Osteoblast (primary cell): Measurements from ENCODE around the gene PCDH12. TPM values are rescaled to one million over a fixed set of nuclear protein-coding genes. Genes with fewer than 3 reads are reported as not detected.

Source experiments
- DNase-seq: peaks from one replicate; pipeline ENCODE4 v3.0.0; 2011; ENCODE audit warnings: low spot score, mixed read lengths; ENCODE audit not compliant: insufficient read length; ENCODE audit errors: missing footprints
- H2AFZ ChIP-seq: 2 replicates; pipeline ENCODE4 v1.6.0; 2011; ENCODE audit warnings: mild to moderate bottlenecking, low read length
- H3K27ac ChIP-seq: 2 replicates; pipeline ENCODE4 v1.5.1; 2011; ENCODE audit warnings: mild to moderate bottlenecking, low read depth, low read length, moderate library complexity
- H3K27me3 ChIP-seq: 2 replicates; pipeline ENCODE4 v1.6.0; 2012; ENCODE audit warnings: mild to moderate bottlenecking, control low read depth, inconsistent platforms, low read length, moderate library complexity; ENCODE audit not compliant: insufficient read depth
- H3K36me3 ChIP-seq: 2 replicates; pipeline ENCODE4 v1.5.1; 2011; ENCODE audit warnings: mild to moderate bottlenecking, low read length, control low read depth, moderate library complexity; ENCODE audit not compliant: insufficient read depth
- H3K4me1 ChIP-seq: 2 replicates; pipeline ENCODE4 v1.5.1; 2011; ENCODE audit warnings: mild to moderate bottlenecking, low read length, control low read depth, moderate library complexity; ENCODE audit not compliant: insufficient read depth
- H3K4me2 ChIP-seq: 2 replicates; pipeline ENCODE4 v1.6.0; 2011; ENCODE audit warnings: mild to moderate bottlenecking, low read length; ENCODE audit not compliant: insufficient read depth
- H3K4me3 ChIP-seq: fragments of 200-600 bp; sonication (generic); 3 replicates; pipeline ENCODE4 v1.5.1; 2012; ENCODE audit warnings: mild to moderate bottlenecking, low read length, inconsistent platforms; ENCODE audit not compliant: insufficient read depth
- H3K79me2 ChIP-seq: 2 replicates; pipeline ENCODE4 v1.6.0; 2012; ENCODE audit warnings: mild to moderate bottlenecking, low read length, control low read depth, inconsistent platforms; ENCODE audit not compliant: insufficient read depth
- H3K9me3 ChIP-seq: 2 replicates; pipeline ENCODE4 v1.5.1; 2011; ENCODE audit warnings: low read depth, low read length, control low read depth
- H4K20me1 ChIP-seq: 2 replicates; pipeline ENCODE4 v1.6.0; 2012; ENCODE audit warnings: mild to moderate bottlenecking, low read length, control low read depth; ENCODE audit not compliant: insufficient read depth
- CTCF ChIP-seq: IDR thresholded peaks from 2 replicates; pipeline ENCODE4 v1.5.1; 2011; ENCODE audit warnings: mild to moderate bottlenecking, low read depth, low read length, moderate library complexity; ENCODE audit errors: extremely low read depth
- total RNA-seq: library from RNA; depleted of rRNA; stranded (reverse); fragments of >200 nt; gene quantifications from 2 replicates; pipeline ENCODE4 v1.2.3, GENCODE V29; 2012

PCDH12 gene
- total RNA-seq, 1 donor = not detected

DNA sequence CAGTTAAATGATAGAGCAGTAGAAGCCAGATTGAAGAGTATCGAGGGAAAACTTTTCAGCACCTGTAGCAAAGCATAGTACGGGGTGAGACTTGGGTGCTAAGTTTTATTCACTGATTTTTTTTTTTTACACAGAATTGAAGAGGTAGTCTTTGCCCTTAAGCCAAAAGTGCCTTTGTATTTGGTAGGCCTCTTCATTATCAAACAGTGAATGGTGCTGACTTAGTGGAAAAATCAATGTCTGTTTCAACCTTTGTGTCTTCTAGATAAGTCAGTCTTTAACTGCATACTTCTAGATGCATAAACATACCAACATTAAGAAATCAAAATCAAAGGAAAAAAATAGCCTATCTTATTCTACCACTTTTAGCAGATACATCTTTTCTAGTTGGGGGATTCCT lies 24.6 kb upstream of the PCDH12 start:
- Histone ChIP-seq H3K36me3 (peaks cover 88% of the 10 kb centered on the region), H3K27me3 (no peaks in the 10 kb centered on the region), H3K9me3 (no peaks in the 10 kb centered on the region), H3K4me2 (no peak overlapping the region), H3K27ac (no peak overlapping the region), H3K79me2 (peaks cover 7% of the 10 kb centered on the region), H2AFZ (no peak overlapping the region), H3K4me1 (no peaks in the 10 kb centered on the region), H4K20me1 (no peaks in the 10 kb centered on the region), H3K4me3 (no peak overlapping the region)
- no peak for DNase-seq
- no peak for TF ChIP-seq CTCF

- Histone ChIP-seq H3K27me3 (no peaks in the 10 kb centered on the region), H3K4me3 (no peak overlapping the region), H3K4me2 (no peak overlapping the region), H3K27ac (no peak overlapping the region), H3K36me3 (peaks cover 75% of the 10 kb centered on the region), H3K79me2 (peaks cover 34% of the 10 kb centered on the region), H4K20me1 (peaks cover 8% of the 10 kb centered on the region), H2AFZ (no peak overlapping the region), H3K9me3 (no peaks in the 10 kb centered on the region), H3K4me1 (peaks cover 14% of the 10 kb centered on the region)
- TF ChIP-seq CTCF = no peak
- no peak for DNase-seq
These were observed 20.4 kb upstream of the PCDH12 start for GRCh38 chr5:141978389-141978788.

- H3K4me2 ChIP-seq = no peak overlapping the region
- no peak for TF ChIP-seq CTCF
- peaks cover 65% of the 10 kb centered on the region for H3K36me3 ChIP-seq
- H4K20me1 ChIP-seq = peaks cover 8% of the 10 kb centered on the region
- no peaks in the 10 kb centered on the region for H3K9me3 ChIP-seq
- no peak overlapping the region for H3K27ac ChIP-seq
- no peak for DNase-seq
- H3K4me3 ChIP-seq = no peak overlapping the region
- H3K79me2 ChIP-seq = peaks cover 45% of the 10 kb centered on the region
- no peaks in the 10 kb centered on the region for H3K27me3 ChIP-seq
- H3K4me1 ChIP-seq = peaks cover 15% of the 10 kb centered on the region
- no peak overlapping the region for H2AFZ ChIP-seq
These were observed 18.2 kb upstream of the PCDH12 start for GRCh38 chr5:141976176-141976575.

DNA sequence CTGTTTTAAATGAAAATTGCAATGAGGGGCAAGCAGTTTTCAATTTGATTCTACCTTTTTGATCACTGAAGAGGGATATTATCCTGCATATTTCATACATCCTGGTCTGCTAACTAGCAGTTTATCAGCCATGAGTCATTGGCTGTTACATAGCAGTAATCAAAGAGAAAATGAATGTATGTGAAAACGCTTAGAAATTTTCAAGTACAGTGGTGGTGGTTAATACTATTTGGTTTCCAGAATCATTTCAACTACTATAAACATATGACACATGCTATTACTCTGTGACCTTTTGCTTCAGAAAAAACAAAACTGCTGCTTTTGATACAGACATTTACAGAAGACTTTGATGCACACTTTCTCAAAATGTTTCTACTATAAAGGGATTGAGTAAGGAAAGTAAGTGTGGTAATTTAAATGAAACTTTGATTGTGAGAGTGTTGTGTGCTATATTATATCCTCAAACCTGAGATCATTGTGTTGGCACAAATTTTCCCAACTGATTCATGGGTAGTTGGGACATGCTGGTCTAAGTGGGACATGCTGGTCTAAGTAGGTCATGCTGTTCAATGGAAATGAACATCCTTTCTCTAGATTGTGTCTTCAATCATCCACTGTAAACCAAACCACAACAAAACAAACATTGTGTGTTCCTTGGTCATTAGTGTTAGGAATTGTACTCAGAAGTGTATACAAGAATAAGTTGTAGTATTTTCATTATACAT lies 16.0 kb upstream of the PCDH12 start:
- Histone ChIP-seq H4K20me1 (peaks cover 10% of the 10 kb centered on the region), H3K27me3 (no peaks in the 10 kb centered on the region), H3K4me1 (peaks cover 28% of the 10 kb centered on the region), H3K27ac (peak overlapping the region; percentile 63), H3K4me3 (no peak overlapping the region), H3K4me2 (peak overlapping the region; percentile 50), H2AFZ (no peak overlapping the region), H3K36me3 (peaks cover 47% of the 10 kb centered on the region), H3K9me3 (no peaks in the 10 kb centered on the region), H3K79me2 (peaks cover 64% of the 10 kb centered on the region)
- TF ChIP-seq CTCF = no peak
- DNase-seq = peak; percentile 42
